Natural killer cell treated with Interleukin-12 subunit alpha and Interleukin-12 subunit beta and Interleukin-15 and Interleukin-18, amount 100 ng/mL, for 72 hours (primary cell): Measurements from ENCODE around the gene MRPL19. TPM values are rescaled to one million over a fixed set of nuclear protein-coding genes. Genes with fewer than 3 reads are reported as not detected.

Source experiments
- ATAC-seq, 2 donors: fragments of 150-1000 bp; cut with Tn5 transposase in 1 of 2; sonication (Bioruptor Pico), chemical (Tn5 transposase) in 1 of 2; 2 replicates each; pipeline ENCODE4 v1.10.0; 2021
- DNase-seq: peaks from one replicate; pipeline ENCODE4 v3.0.0; 2022; ENCODE audit warnings: low spot score
- H3K27ac Mint-ChIP-seq, 2 donors: 1 replicate in 1 of 2; 2 replicates in 1 of 2; pipeline ENCODE4 v1.8.0; 2022; ENCODE audit warnings: mixed read lengths in 2 of 2, mild to moderate bottlenecking in 1 of 2, moderate library complexity in 1 of 2
- H3K27me3 Mint-ChIP-seq, 2 donors: 1 replicate in 1 of 2; 2 replicates in 1 of 2; pipeline ENCODE4 v1.8.0; 2022; ENCODE audit warnings: mixed read lengths in 2 of 2
- H3K36me3 Mint-ChIP-seq: one replicate; pipeline ENCODE4 v1.8.0; 2022; ENCODE audit warnings: mixed read lengths
- H3K4me1 Mint-ChIP-seq, 2 donors: 1 replicate in 1 of 2; 2 replicates in 1 of 2; pipeline ENCODE4 v1.8.0; 2022; ENCODE audit warnings: low read depth in 2 of 2, mixed read lengths in 2 of 2, mild to moderate bottlenecking in 1 of 2
- H3K4me3 Mint-ChIP-seq: one replicate; pipeline ENCODE4 v1.8.0; 2022; ENCODE audit warnings: mixed read lengths
- H3K9me3 Mint-ChIP-seq: 2 replicates; pipeline ENCODE4 v1.8.0; 2022; ENCODE audit warnings: mixed read lengths
- total RNA-seq, 2 donors: library from RNA; stranded (reverse); gene quantifications; one replicate each; pipeline ENCODE4 v1.2.3, GENCODE V29; 2022

MRPL19 gene
- 10 to 100 TPM; 39.1 to 62.5 TPM for total RNA-seq

- H3K4me1 Mint-ChIP-seq: peaks cover 16 to 24% of the 10 kb centered on the region in 2 donors
- ATAC-seq (peak; percentile 97 to 99), DNase-seq (peak; percentile 82)
- H3K36me3 Mint-ChIP-seq: peaks cover 6% of the 10 kb centered on the region
- no peaks in the 10 kb centered on the region for H3K9me3 Mint-ChIP-seq
- H3K27ac Mint-ChIP-seq: peak within 1 kb of the TSS; percentile 75 to 91
- H3K27me3 Mint-ChIP-seq: no peaks in the 10 kb centered on the region
- peak within 1 kb of the TSS; percentile 85 for H3K4me3 Mint-ChIP-seq
Measured at GRCh38 chr2:75646583-75647425, at the start of gene MRPL19. Gene MRPL19 (plus strand): TSS chr2:75646783. CDS start chr2:75646808, 25 bp downstream.

GRCh38 chr2:75596784-75597183 lies 49.8 kb upstream of the MRPL19 start:
- peaks cover 10 to 24% of the 10 kb centered on the region in 2 donors for H3K27me3 Mint-ChIP-seq
- no peak overlapping the region for H3K4me3 Mint-ChIP-seq
- no peak overlapping the region for H3K27ac Mint-ChIP-seq
- DNase-seq (no peak), ATAC-seq (no peak)
- H3K36me3 Mint-ChIP-seq: no peaks in the 10 kb centered on the region
- no peaks in the 10 kb centered on the region for H3K9me3 Mint-ChIP-seq
- H3K4me1 Mint-ChIP-seq: no peaks in the 10 kb centered on the region

GRCh38 chr2:75597949-75598348 lies 48.6 kb upstream of the MRPL19 start:
- H3K4me1 Mint-ChIP-seq: no peaks in the 10 kb centered on the region
- H3K27me3 Mint-ChIP-seq: peaks cover 15 to 19% of the 10 kb centered on the region in 2 donors
- DNase-seq (no peak), ATAC-seq (no peak)
- H3K9me3 Mint-ChIP-seq: no peaks in the 10 kb centered on the region
- no peak overlapping the region for H3K4me3 Mint-ChIP-seq
- no peak overlapping the region for H3K27ac Mint-ChIP-seq
- no peaks in the 10 kb centered on the region for H3K36me3 Mint-ChIP-seq

- H3K4me3 Mint-ChIP-seq: no peak overlapping the region
- H3K27me3 Mint-ChIP-seq: peaks cover 17 to 19% of the 10 kb centered on the region in 2 donors
- DNase-seq (no peak), ATAC-seq (no peak)
- no peaks in the 10 kb centered on the region for H3K36me3 Mint-ChIP-seq
- no peaks in the 10 kb centered on the region for H3K4me1 Mint-ChIP-seq
- H3K27ac Mint-ChIP-seq: no peak overlapping the region
- H3K9me3 Mint-ChIP-seq: no peaks in the 10 kb centered on the region
Measured at GRCh38 chr2:75598589-75599155, 47.9 kb upstream of the MRPL19 start.

GRCh38 chr2:75600461-75601011 lies 46.0 kb upstream of the MRPL19 start:
- H3K9me3 Mint-ChIP-seq: no peaks in the 10 kb centered on the region
- no peaks in the 10 kb centered on the region for H3K36me3 Mint-ChIP-seq

GRCh38 chr2:75602724-75603342 lies 43.8 kb upstream of the MRPL19 start:
- Mint-ChIP-seq H3K9me3 (no peaks in the 10 kb centered on the region), H3K4me3 (no peak overlapping the region), H3K4me1 (no peaks in the 10 kb centered on the region), H3K27me3 (peaks cover 35 to 48% of the 10 kb centered on the region in 2 donors), H3K27ac (no peak overlapping the region), H3K36me3 (no peaks in the 10 kb centered on the region)
- ATAC-seq (no peak), DNase-seq (no peak)

More at GRCh38 chr2:75600461-75601011, 46.0 kb upstream of the MRPL19 start:
- H3K27ac Mint-ChIP-seq: no peak overlapping the region
- DNase-seq (no peak), ATAC-seq (no peak)
- H3K4me1 Mint-ChIP-seq: no peaks in the 10 kb centered on the region
- peaks cover 26 to 30% of the 10 kb centered on the region in 2 donors for H3K27me3 Mint-ChIP-seq
- no peak overlapping the region for H3K4me3 Mint-ChIP-seq

- H3K27me3 Mint-ChIP-seq: peaks cover 35 to 54% of the 10 kb centered on the region in 2 donors
- no peaks in the 10 kb centered on the region for H3K36me3 Mint-ChIP-seq
- ATAC-seq: no peak
- H3K27ac Mint-ChIP-seq: no peak overlapping the region
- H3K4me1 Mint-ChIP-seq: no peaks in the 10 kb centered on the region
- H3K4me3 Mint-ChIP-seq: no peak overlapping the region
- H3K9me3 Mint-ChIP-seq: no peaks in the 10 kb centered on the region
- DNase-seq: no peak
Measured at GRCh38 chr2:75603477-75603876, 43.1 kb upstream of the MRPL19 start.

GRCh38 chr2:75604484-75604883 lies 42.1 kb upstream of the MRPL19 start:
- no peaks in the 10 kb centered on the region for H3K9me3 Mint-ChIP-seq
- DNase-seq: no peak

GRCh38 chr2:75605770-75606529 lies 40.6 kb upstream of the MRPL19 start:
- Mint-ChIP-seq H3K9me3 (no peaks in the 10 kb centered on the region), H3K4me1 (no peaks in the 10 kb centered on the region), H3K36me3 (no peaks in the 10 kb centered on the region), H3K4me3 (no peak overlapping the region), H3K27me3 (peaks cover 47 to 67% of the 10 kb centered on the region in 2 donors), H3K27ac (no peak overlapping the region)
- ATAC-seq (peak in 1 of 2 donors; percentile 20), DNase-seq (no peak)

More at GRCh38 chr2:75604484-75604883, 42.1 kb upstream of the MRPL19 start:
- Mint-ChIP-seq H3K4me3 (no peak overlapping the region), H3K36me3 (no peaks in the 10 kb centered on the region), H3K4me1 (no peaks in the 10 kb centered on the region), H3K27me3 (peaks cover 40 to 61% of the 10 kb centered on the region in 2 donors), H3K27ac (no peak overlapping the region)
- ATAC-seq: no peak

- ATAC-seq (peak in 1 of 2 donors; percentile 54), DNase-seq (no peak)
- Mint-ChIP-seq H3K36me3 (no peaks in the 10 kb centered on the region), H3K4me3 (no peak overlapping the region), H3K9me3 (no peaks in the 10 kb centered on the region), H3K27ac (no peak overlapping the region), H3K27me3 (peaks cover 45 to 68% of the 10 kb centered on the region in 2 donors), H3K4me1 (no peaks in the 10 kb centered on the region)
Measured at GRCh38 chr2:75606761-75607399, 39.7 kb upstream of the MRPL19 start.

GRCh38 chr2:75607400-75607798 lies 39.2 kb upstream of the MRPL19 start:
- H3K9me3 Mint-ChIP-seq: no peaks in the 10 kb centered on the region
- H3K27me3 Mint-ChIP-seq: peaks cover 46 to 68% of the 10 kb centered on the region in 2 donors

GRCh38 chr2:75607988-75608683 lies 38.4 kb upstream of the MRPL19 start:
- DNase-seq: no peak
- peaks cover 48 to 73% of the 10 kb centered on the region in 2 donors for H3K27me3 Mint-ChIP-seq
- ATAC-seq: no peak
- no peaks in the 10 kb centered on the region for H3K4me1 Mint-ChIP-seq
- no peak overlapping the region for H3K27ac Mint-ChIP-seq
- no peaks in the 10 kb centered on the region for H3K36me3 Mint-ChIP-seq
- H3K4me3 Mint-ChIP-seq: no peak overlapping the region
- H3K9me3 Mint-ChIP-seq: no peaks in the 10 kb centered on the region

More at GRCh38 chr2:75607400-75607798, 39.2 kb upstream of the MRPL19 start:
- no peaks in the 10 kb centered on the region for H3K36me3 Mint-ChIP-seq
- no peak for ATAC-seq
- DNase-seq: no peak
- no peak overlapping the region for H3K27ac Mint-ChIP-seq
- no peaks in the 10 kb centered on the region for H3K4me1 Mint-ChIP-seq
- H3K4me3 Mint-ChIP-seq: no peak overlapping the region
